Stimulated activated naive CD8-positive, alpha-beta T cell treated with anti-CD3 and anti-CD28 coated beads, Interleukin-15, Interleukin-2, amounts not matched to agents 100 U/mL and 50 U/mL, for 24 hours (primary cell): Measurements from ENCODE around the gene PAGE2.
"Not testable (repeated sequence)": the region's sequence is repeated elsewhere in the genome, so short reads cannot be mapped to it uniquely, and the experiment has no call there.

Source experiments
- ATAC-seq: fragments of 150-1000 bp; cut with Tn5 transposase; one replicate; pipeline ENCODE4 v1.10.0; 2021
- DNase-seq: peaks from one replicate; pipeline ENCODE4 v3.0.0; 2021

The PAGE2 gene

DNA sequence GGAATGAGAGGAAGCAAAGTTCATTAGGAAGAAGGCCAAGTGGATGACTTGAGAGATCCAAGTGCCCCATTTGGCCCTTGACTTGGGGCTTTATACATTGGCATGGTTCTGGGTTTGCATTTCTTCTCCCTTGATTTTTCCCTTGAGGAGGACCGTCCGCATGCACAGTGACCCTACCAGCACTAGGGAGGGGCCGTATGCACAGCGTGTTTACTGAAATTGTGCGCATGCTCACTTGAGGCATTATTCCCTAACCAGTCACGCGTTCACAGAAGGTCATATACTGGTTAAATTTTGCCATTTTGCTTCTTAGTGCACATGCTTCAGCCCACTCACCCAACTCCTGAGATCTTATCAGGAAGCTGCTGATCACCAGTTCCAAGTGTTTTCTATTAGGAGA is 35.1 kb downstream of the PAGE2 start:
- DNase-seq = no peak
- no peak for ATAC-seq

DNA sequence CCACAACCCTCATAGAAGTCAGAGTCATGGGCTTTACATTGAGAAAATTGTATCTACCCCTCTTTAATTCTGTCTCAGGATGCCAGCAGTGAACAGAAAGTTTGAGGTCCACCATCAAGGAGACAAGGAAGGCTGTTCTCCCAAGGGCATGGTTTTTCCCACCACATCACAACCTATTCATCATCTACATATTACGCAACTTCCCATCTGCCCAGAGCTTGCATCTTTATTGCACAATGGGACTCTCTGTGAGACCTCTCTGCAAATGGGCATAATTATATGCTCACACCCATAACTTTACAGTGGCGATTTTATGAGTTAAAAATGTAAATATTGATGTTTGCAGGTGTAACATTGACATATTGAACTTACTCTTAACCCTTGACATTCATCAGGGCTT is 38.9 kb downstream of the PAGE2 start:
- DNase-seq (no peak), ATAC-seq (no peak)

DNA sequence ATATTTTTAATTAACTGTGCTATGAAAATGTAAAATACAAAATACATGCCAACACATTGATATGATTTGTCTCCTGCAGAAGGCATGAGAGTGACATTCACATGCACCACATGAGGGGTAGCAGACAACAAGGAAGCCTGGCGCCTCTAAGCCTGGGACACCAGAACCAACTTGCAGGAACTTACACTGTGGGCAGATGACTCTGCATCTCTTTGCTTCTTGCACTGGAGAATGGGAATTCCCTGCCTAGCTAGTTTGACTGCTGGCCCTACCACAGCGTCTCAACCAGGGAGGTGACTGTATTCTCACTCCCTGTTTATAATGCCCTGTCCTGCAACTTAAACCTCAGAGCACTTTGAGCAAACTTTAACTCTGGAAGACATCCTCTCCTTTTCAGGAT is 40.5 kb downstream of the PAGE2 start:
- DNase-seq = no peak
- ATAC-seq = no peak

DNA sequence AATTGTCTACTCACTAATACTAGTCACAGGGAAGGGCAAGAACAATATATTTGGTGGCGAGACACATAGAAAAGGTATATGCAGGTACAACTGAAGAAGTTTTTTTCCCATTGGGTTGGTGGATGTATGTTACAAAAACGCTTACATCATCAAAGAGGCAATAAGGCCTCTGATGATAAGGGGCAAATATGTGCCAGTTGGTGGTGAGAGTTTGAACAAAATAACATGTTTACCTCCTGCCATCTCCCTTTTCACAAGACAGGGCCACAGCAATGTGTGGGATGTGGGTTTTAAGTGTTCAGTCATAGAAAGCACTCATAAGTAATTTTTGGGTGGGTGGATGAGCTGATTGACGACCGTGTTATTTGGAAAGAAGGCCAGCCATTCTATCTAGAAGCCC is 41.7 kb downstream of the PAGE2 start:
- DNase-seq = no peak
- ATAC-seq = no peak

DNA sequence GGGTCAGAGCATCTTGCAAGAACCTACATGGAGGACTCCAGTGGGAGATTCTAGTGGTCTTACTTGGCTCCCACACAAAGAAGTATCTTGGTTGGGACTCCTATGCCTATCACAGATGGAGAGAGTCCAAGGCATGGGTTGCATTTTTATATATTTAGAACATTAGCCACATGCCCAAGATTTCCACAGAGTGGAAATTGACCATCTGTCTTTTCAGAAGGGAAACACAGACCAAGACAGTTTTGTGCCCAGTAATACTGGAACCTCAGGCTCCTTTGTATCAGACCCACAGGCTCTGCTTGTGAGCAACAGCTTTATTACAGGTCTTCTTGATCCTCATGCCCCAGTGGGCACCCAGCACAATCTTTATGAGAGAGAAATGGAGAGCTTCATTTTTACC is 43.6 kb downstream of the PAGE2 start:
- DNase-seq (no peak), ATAC-seq (no peak)

DNA sequence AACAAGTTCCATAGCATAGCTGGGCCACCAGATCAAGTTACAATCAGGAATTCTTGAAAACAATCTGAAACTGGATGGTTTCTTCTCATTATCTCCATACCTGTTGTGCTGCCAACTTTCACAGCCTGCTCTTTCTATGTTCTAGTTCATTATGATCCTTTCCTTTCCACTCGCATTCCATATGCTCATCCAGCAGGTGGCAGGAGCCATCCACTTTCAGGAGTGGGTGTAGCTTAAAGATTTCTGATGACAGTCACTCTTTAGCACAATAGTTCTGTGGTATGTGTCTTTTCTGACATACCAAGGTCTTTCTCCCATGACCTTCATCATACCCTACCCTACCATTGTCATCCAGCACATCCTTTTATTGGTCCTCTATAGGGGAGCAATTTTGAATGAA is 46.4 kb downstream of the PAGE2 start:
- ATAC-seq = no peak
- peak; percentile 6 for DNase-seq

DNA sequence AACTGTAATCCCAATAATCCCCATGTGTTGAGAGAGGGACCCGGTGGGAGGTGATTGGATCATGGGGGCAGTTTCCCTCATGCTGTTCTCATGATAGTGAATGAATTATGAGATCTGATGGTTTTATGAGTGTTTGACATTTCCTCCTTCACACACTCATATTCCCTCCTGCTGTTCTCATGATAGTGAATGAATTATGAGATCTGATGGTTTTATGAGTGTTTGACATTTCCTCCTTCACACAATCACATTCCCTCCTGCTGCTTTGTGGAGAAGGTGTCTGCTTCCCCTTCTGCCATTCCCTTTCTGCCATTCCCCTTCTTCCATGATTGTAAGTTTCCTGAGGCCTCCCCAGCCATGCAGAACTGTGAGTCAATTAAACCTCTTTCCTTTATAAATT is 52.0 kb downstream of the PAGE2 start:
- not testable (repeated sequence) for ATAC-seq, DNase-seq
